ENCODE results near the gene BACH2. TPM values are rescaled to one million over a fixed set of nuclear protein-coding genes. Genes with fewer than 3 reads are reported as not detected.

Gene BACH2
- total and polyA plus RNA-seq, 10 of the 15 experiments (the other 5 are each of a cell fraction or from before 2014, with no cell fraction given) = 0.03 to 0.28 (median 0.04) TPM; not detected in 3

DNA sequence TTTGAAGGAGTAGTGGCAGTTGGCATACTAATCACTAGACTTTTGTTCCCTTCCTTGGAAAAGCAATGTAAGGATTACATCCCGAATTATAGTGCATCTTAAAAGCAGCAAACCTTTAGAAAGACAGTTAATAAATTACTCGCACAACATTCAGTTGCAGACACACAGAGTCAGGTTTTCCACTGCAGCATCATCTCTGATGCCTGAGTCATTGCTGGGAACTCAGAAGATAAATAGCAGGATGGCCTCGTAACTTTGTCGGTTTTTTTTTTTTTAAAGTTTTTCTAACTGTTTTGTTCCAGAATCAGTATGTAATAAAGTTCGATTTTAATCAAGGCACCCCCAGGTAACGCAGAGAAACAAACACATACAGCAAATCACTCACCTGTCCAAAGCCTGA is 368.0 kb downstream of the BACH2 start (continued):
- TF ChIP-seq, protein P1, sequence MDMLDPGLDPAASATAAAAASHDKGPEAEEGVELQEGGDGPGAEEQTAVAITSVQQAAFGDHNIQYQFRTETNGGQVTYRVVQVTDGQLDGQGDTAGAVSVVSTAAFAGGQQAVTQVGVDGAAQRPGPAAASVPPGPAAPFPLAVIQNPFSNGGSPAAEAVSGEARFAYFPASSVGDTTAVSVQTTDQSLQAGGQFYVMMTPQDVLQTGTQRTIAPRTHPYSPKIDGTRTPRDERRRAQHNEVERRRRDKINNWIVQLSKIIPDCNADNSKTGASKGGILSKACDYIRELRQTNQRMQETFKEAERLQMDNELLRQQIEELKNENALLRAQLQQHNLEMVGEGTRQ (IDR thresholded peaks at IDR 0.05; ENCODE audit: borderline replicate concordance, low read depth, low read length) = no peak
- TF ChIP-seq, protein P2, sequence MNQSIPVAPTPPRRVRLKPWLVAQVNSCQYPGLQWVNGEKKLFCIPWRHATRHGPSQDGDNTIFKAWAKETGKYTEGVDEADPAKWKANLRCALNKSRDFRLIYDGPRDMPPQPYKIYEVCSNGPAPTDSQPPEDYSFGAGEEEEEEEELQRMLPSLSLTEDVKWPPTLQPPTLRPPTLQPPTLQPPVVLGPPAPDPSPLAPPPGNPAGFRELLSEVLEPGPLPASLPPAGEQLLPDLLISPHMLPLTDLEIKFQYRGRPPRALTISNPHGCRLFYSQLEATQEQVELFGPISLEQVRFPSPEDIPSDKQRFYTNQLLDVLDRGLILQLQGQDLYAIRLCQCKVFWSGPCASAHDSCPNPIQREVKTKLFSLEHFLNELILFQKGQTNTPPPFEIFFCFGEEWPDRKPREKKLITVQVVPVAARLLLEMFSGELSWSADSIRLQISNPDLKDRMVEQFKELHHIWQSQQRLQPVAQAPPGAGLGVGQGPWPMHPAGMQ (IDR thresholded peaks at IDR 0.05; ENCODE audit: borderline replicate concordance) = no peak
- no peak for TF ChIP-seq SRF (IDR thresholded peaks at IDR 0.05; ENCODE audit: low read depth in 2 of 2, low read length in 2 of 2)
- TF ChIP-seq RBBP5 (conservative IDR thresholded peaks at IDR 0.05) = no peak

DNA sequence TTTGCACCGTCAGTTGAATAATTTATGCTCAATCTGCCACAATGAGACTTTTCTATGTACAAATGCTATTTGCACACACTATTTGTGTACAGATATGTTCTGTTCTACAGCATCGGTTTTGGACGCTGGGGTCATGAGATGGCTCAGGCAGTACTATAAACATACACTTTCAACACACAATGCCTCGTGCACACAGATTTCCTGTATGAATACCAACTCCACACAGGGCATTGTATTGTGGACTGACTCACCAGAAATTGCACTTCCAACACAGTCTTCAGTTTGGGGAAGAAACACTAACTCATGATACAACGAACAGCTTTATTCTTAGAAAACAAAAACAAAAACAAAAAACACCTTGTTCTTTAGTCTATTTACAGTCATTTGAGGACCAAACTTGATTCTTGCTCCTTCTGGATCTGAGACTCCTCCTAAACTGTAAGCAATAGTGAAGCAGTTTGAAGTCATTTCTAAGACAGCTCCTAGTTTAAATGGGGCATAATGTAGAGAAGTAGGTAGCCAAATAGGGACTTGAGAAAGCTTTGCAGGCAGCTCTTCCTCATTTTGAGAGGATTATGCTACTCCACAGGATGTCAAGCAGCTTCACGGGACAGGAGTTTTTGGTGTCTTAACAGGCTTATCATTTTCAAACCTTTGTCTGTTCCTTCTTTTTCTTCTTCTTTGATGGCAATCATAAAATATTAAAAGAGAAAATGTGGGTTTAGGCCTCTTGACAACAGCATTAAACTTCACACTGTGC is 368.7 kb downstream of the BACH2 start:
- in situ Hi-C loops (cut with MboI) = no loop called here
- FAIRE-seq (no peak), DNase-seq (ENCODE audit: low read depth, low spot score) (no peak), ATAC-seq (no peak)
- Histone ChIP-seq H3K9me3 (replicated peaks; ENCODE audit: control insufficient read depth, insufficient read depth, low read length) (no peaks in the 10 kb centered on the region), H3K36me3 (ENCODE audit: control insufficient read depth in 2 of 2, insufficient read depth in 2 of 2, low read length in 1 of 2) (no peaks in the 10 kb centered on the region), H3K4me2 (ENCODE audit: control insufficient read depth, insufficient read depth) (no peak overlapping the region), H2AFZ (ENCODE audit: control insufficient read depth, low read depth, low read length) (no peak overlapping the region), H3K27ac (ENCODE audit: control insufficient read depth, insufficient read depth) (no peak overlapping the region), H3K27me3 (replicated peaks in 1 of 2; ENCODE audit: control insufficient read depth in 2 of 2, insufficient read depth in 2 of 2, low read length in 1 of 2) (peaks cover 0 to 2% of the 10 kb centered on the region in 2 experiments; a peak in 3 of 4 replicates), H3K4me1 (ENCODE audit: control insufficient read depth, insufficient read depth, low read length) (no peaks in the 10 kb centered on the region), H4K20me1 (ENCODE audit: control insufficient read depth, insufficient read depth) (no peaks in the 10 kb centered on the region), H3K4me3 (no peak overlapping the region), H3K79me2 (ENCODE audit: control insufficient read depth, insufficient read depth, low read length) (no peaks in the 10 kb centered on the region), H3K9ac (ENCODE audit: control insufficient read depth, insufficient read depth, low read length) (no peak overlapping the region)
- intact Hi-C loops (cut with micrococcal nuclease; ENCODE audit: unreplicated experiment) = no loop called here
- 28% methylated on average over 6 of the region's 6 CpGs for WGBS (ENCODE audit: insufficient coverage, insufficient replicate concordance, low lambda C conversion rate, missing lambda C conversion rate)
- no TSS peak for BruUV-seq (replicated peaks)
- ChIA-PET CTCF (interaction anchor here (0.5 to 1.9 kb wide), 2 partner anchors 80 to 552 kb away, joined by 3 to 5 read pairs; no protein-coding TSS in a partner anchor), RAD21 (ENCODE audit: unreplicated experiment) (interaction anchor here (1.1 kb wide), 1 partner anchor 13 kb away, joined by 3 read pairs; no protein-coding TSS in a partner anchor), SMC1A (ENCODE audit: uncharacterized antibody, unreplicated experiment) (no interaction called here), POLR2A (no interaction called here)
- TF ChIP-seq, protein P3, sequence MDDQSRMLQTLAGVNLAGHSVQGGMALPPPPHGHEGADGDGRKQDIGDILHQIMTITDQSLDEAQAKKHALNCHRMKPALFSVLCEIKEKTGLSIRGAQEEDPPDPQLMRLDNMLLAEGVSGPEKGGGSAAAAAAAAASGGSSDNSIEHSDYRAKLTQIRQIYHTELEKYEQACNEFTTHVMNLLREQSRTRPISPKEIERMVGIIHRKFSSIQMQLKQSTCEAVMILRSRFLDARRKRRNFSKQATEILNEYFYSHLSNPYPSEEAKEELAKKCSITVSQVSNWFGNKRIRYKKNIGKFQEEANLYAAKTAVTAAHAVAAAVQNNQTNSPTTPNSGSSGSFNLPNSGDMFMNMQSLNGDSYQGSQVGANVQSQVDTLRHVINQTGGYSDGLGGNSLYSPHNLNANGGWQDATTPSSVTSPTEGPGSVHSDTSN (IDR thresholded peaks at IDR 0.05; ENCODE audit: insufficient replicate concordance, low read depth, low read length) = no peak
- TF ChIP-seq CHD2 (IDR thresholded peaks at IDR 0.05; ENCODE audit: borderline replicate concordance, low read depth, low read length) (no peak), PML (IDR thresholded peaks at IDR 0.05; ENCODE audit: low read length) (no peak), ETV6 (conservative IDR thresholded peaks at IDR 0.05 in 1 of 2, IDR thresholded peaks at IDR 0.05 in 1 of 2; ENCODE audit: borderline replicate concordance in 1 of 2, low read depth in 1 of 2) (no peak), EED (IDR thresholded peaks at IDR 0.05; ENCODE audit: low read depth) (no peak)
- TF ChIP-seq, protein P4, sequence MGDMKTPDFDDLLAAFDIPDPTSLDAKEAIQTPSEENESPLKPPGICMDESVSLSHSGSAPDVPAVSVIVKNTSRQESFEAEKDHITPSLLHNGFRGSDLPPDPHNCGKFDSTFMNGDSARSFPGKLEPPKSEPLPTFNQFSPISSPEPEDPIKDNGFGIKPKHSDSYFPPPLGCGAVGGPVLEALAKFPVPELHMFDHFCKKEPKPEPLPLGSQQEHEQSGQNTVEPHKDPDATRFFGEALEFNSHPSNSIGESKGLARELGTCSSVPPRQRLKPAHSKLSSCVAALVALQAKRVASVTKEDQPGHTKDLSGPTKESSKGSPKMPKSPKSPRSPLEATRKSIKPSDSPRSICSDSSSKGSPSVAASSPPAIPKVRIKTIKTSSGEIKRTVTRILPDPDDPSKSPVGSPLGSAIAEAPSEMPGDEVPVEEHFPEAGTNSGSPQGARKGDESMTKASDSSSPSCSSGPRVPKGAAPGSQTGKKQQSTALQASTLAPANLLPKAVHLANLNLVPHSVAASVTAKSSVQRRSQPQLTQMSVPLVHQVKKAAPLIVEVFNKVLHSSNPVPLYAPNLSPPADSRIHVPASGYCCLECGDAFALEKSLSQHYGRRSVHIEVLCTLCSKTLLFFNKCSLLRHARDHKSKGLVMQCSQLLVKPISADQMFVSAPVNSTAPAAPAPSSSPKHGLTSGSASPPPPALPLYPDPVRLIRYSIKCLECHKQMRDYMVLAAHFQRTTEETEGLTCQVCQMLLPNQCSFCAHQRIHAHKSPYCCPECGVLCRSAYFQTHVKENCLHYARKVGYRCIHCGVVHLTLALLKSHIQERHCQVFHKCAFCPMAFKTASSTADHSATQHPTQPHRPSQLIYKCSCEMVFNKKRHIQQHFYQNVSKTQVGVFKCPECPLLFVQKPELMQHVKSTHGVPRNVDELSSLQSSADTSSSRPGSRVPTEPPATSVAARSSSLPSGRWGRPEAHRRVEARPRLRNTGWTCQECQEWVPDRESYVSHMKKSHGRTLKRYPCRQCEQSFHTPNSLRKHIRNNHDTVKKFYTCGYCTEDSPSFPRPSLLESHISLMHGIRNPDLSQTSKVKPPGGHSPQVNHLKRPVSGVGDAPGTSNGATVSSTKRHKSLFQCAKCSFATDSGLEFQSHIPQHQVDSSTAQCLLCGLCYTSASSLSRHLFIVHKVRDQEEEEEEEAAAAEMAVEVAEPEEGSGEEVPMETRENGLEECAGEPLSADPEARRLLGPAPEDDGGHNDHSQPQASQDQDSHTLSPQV (IDR thresholded peaks at IDR 0.05) = no peak
